PFSK-1 (cell line): ENCODE measurements around the gene TMEM116.

Source experiments
- FOXP2 ChIP-seq: optimal IDR thresholded peaks from 2 replicates; pipeline ENCODE3; 2011; ENCODE audit warnings: borderline replicate concordance, control low read depth, inconsistent platforms; ENCODE audit not compliant: insufficient read depth; ENCODE audit errors: extremely low read length, extremely low read depth
- POLR2AphosphoS5 ChIP-seq: IDR thresholded peaks from 2 replicates; pipeline ENCODE4 v1.6.1; 2012; ENCODE audit warnings: low read depth, mild to moderate bottlenecking, control low read depth, low read length, moderate library complexity
- REST ChIP-seq, 2 experiments: IDR thresholded peaks; 2 replicates each; pipeline versions ENCODE4 v1.6.1 to v1.8.0; 2011 to 2012; ENCODE audit warnings: low read depth in 2 of 2, low read length in 2 of 2, control low read depth in 1 of 2, inconsistent platforms in 1 of 2, mild to moderate bottlenecking in 1 of 2, moderate library complexity in 1 of 2; ENCODE audit not compliant: insufficient read depth in 1 of 2
- SIN3A ChIP-seq: IDR thresholded peaks from 2 replicates; pipeline ENCODE4 v1.6.1; 2012; ENCODE audit warnings: mild to moderate bottlenecking, low read length, moderate library complexity, borderline replicate concordance; ENCODE audit not compliant: insufficient read depth
- TAF1 ChIP-seq: IDR thresholded peaks from 2 replicates; pipeline ENCODE4 v1.6.1; 2012; ENCODE audit warnings: low read length, control low read depth, borderline replicate concordance; ENCODE audit not compliant: insufficient read depth

The TMEM116 gene

GRCh38 chr12:112035219-112035785 is 22.3 kb upstream of the TMEM116 start:
- no peak for TF ChIP-seq REST (IDR thresholded peaks at IDR 0.05; ENCODE audit: insufficient read depth in 1 of 2, low read depth in 2 of 2, low read length in 2 of 2)
- TF ChIP-seq FOXP2, result no peak
- no peak for TF ChIP-seq POLR2AphosphoS5
- TF ChIP-seq TAF1, result no peak

- TF ChIP-seq SIN3A, result no peak
- TF ChIP-seq POLR2AphosphoS5, result no peak
Measured at GRCh38 chr12:112032292-112032691, 19.3 kb upstream of the TMEM116 start.

- TF ChIP-seq REST (IDR thresholded peaks at IDR 0.05; ENCODE audit: insufficient read depth in 1 of 2, low read depth in 2 of 2, low read length in 2 of 2) (no peak), TAF1 (no peak), SIN3A (no peak), POLR2AphosphoS5 (no peak), FOXP2 (no peak)
Measured at GRCh38 chr12:112031472-112031871, 18.5 kb upstream of the TMEM116 start.

- TF ChIP-seq POLR2AphosphoS5, result no peak
- no peak for TF ChIP-seq FOXP2
- TF ChIP-seq SIN3A, result no peak
- no peak for TF ChIP-seq REST (IDR thresholded peaks at IDR 0.05; ENCODE audit: insufficient read depth in 1 of 2, low read depth in 2 of 2, low read length in 2 of 2)
- no peak for TF ChIP-seq TAF1
Measured at GRCh38 chr12:112029301-112029700, 16.3 kb upstream of the TMEM116 start.

DNA sequence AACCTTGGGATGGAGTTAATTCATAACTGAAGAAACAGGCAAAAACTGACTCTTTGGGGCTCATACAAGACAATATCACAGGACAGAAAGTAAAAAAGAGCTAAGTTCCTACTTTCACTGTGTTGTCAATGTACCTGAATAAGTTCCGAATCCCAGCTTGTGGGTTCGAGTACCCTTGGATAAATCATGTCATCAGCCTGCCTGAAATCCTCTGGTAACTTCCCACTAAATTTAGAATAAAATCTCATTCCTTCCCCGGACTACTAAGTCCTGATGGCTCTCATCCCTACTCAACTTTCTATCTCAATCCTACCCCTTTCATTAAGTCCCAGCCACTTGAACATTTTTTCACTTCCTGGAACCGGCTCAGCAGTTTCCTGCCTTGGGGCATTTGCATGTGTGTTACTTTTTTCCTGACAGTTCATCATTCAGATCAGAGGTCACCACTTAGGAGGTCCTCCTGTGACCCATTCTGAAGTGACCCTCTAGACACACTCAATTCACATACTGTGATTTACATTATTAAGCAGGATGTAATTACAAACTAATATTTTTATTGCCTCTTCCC is 12.9 kb upstream of the TMEM116 start:
- TF ChIP-seq FOXP2 (no peak), SIN3A (no peak), REST (IDR thresholded peaks at IDR 0.05; ENCODE audit: insufficient read depth in 1 of 2, low read depth in 2 of 2, low read length in 2 of 2) (no peak), POLR2AphosphoS5 (peak; percentile 48; the same call in 1 of the 2 replicates), TAF1 (no peak)
